Heart right ventricle (tissue), 16 donors: ENCODE measurements around the gene UBE2I. TPM values are rescaled to one million over a fixed set of nuclear protein-coding genes. Genes with fewer than 3 reads are reported as not detected.
"Not testable (repeated sequence)": the region's sequence is repeated elsewhere in the genome, so short reads cannot be mapped to it uniquely, and the experiment has no call there.

Experiments
- ATAC-seq, 8 donors: fragments of 200-7000 bp; cut with Tn5 transposase; one replicate each; pipeline ENCODE4 v1.9.1; 2020; ENCODE audit warnings: mild to moderate bottlenecking in 8 of 8, moderate library complexity in 8 of 8, moderate number of reproducible peaks in 1 of 8
- DNase-seq, 2 donors: peaks; one replicate each; pipeline ENCODE4 v3.0.0-alpha.2; 2020
- H3K27ac ChIP-seq, 10 donors: fragments of 200-600 bp; sonication (generic) in 2 of 10; one replicate each; pipeline versions ENCODE4 v1.5.0 to v1.8.0; 2020 to 2022; ENCODE audit warnings: mild to moderate bottlenecking in 3 of 10
- H3K27me3 ChIP-seq, 7 donors: fragments of 200-600 bp; one replicate each; pipeline ENCODE4 v1.8.0; 2021 to 2022; ENCODE audit warnings: mild to moderate bottlenecking in 2 of 7
- H3K36me3 ChIP-seq, 9 donors: fragments of 200-600 bp; sonication (generic) in 1 of 9; one replicate each; pipeline versions ENCODE4 v1.5.0 to v1.8.0; 2020 to 2022; ENCODE audit warnings: mild to moderate bottlenecking in 2 of 9
- H3K4me1 ChIP-seq, 9 donors: fragments of 200-600 bp; sonication (generic) in 1 of 9; one replicate each; pipeline versions ENCODE4 v1.5.0 to v1.8.0; 2020 to 2022; ENCODE audit warnings: mild to moderate bottlenecking in 4 of 9
- H3K4me3 ChIP-seq, 10 donors: fragments of 200-600 bp; sonication (generic) in 2 of 10; one replicate each; pipeline versions ENCODE4 v1.5.0 to v1.8.0; 2020 to 2022; ENCODE audit warnings: mild to moderate bottlenecking in 7 of 10, moderate library complexity in 2 of 10
- H3K9me3 ChIP-seq, 11 donors: fragments of 200-600 bp in 10 of 11; sonication (generic) in 2 of 11; one replicate each; pipeline versions ENCODE4 v1.5.0 to v1.8.0; 2013 to 2022; ENCODE audit warnings: mild to moderate bottlenecking in 2 of 11, control low read depth in 1 of 11, moderate library complexity in 1 of 11
- WGBS, 2 donors: extraction: QIAGEN DNeasy Blood & Tissue Kit; methylation state at CpG; one replicate each; pipeline ENCODE4 v1.1.7; 2013; ENCODE audit warnings: inconsistent platforms in 1 of 2; 5-methylcytosine and 5-hydroxymethylcytosine counted together
- intact Hi-C, 10 donors: fragments of 100-400 bp; cut with DNase I; formaldehyde crosslinking; loops; one replicate each; pipeline versions ENCODE4 v1.11.1 to v1.14.2; 2022
- polyA plus RNA-seq, 2 donors: library from polyadenylated mRNA; stranded (reverse); fragments of 200-250 nt; gene quantifications; one replicate each; pipeline ENCODE4 v1.2.3, GENCODE V29; 2013
- total RNA-seq, 10 donors: library from RNA; stranded (reverse); fragmentation: NEBNext Ultra II Directional in 3 of 10; extraction: Animal tissue kit (Norgen Biotek cat#: 25700) in 3 of 10; gene quantifications; one replicate each; pipeline versions ENCODE4 v1.2.1 to v1.2.4, GENCODE V29; 2021 to 2023
- TF ChIP-seq, protein P1 (sequence below), 9 donors: fragments of 200-600 bp; sonication (generic) in 2 of 9; IDR thresholded peaks; one replicate each; pipeline versions ENCODE4 v1.5.0 to v1.8.0; 2021 to 2022; ENCODE audit warnings: antibody characterized with exemption in 9 of 9, mild to moderate bottlenecking in 5 of 9, moderate library complexity in 1 of 9
- donor health status: Arrhythmogenic right ventricular cardiomyopathy.
- donor health status: ischemic (EF 13 %, LVEDD 7.1; RV severe dilation, severe dysfunction).
- donor health status: healthy with polysubstance abuse.
- donor health status: DM: no; HTN: yes; CAD: no.
- donor health status: DM: no; HTN: no; CAD: no.
- donor health status: ischemic (EF 25% LVEDD 6.9; RV normal size, moderate dysfunction).
- donor health status: ischemic (EF 25% LVEDD 5.7; RV mildly dilated, moderate dysfunction).
- donor health status: healthy.
- donor health status: DM: yes; HTN: yes; CAD: no.
- donor health status: Ischemic cardiomyopathy.
- donor health status: ischemic (EF 35%, LVEDD 5.7; RV mildly dilated, moderate dysfunction).
- donor health status: nonischemic (EF 11% LVEDD 7.7; RV severe dilation, severe dysfunction).
- donor health status: DM: yes; HTN: yes; CAD: no.
- donor health status: PGD.
- donor health status: ischemic (EF 29% LVEDD 5.4; RV normal size, mild dysfunction).
- donor health status: nonischemic (EF 23%, LVEDD 6.1; RV moderate dilation, normal function).

The UBE2I gene
- total and polyA plus RNA-seq, 12 donors: 63.1 to 99.8 (median 83.6) TPM

DNA sequence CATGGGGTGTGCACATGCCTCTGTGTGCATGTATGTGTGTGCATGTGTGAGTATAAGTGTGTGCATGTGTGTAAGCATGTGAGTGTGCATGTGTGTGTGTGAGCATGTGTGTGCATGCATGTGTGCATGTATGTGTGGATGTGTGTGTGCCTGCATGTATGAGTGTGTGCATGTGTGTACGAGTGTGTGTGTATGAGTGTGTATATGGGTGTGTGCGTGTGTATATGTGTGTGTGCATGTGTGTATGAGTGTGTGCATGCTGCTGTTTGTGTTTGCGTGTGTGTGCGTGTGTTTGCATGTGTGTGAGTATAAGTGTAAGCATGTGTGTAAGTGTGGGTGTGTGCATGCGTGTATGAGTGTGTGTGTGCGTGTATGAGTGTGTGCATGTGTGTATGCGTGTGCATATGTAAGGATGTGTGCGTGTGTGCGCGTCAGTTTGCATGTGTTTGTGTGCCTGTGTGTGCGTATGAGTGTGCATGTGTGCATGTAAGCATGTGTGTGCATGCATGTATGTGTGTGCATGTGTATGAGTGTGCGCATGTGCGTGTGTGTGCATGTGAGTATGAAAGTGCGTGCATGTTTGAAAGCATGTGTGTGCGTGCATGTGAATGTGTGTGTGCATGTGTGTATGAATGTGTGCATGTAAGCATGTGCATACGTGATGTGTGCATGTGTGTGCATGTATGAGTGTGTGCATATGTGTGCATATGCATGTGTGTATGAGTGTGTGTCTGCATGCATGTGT is 44.9 kb upstream of the UBE2I start:
- Histone ChIP-seq H3K36me3 (no peaks in the 10 kb centered on the region), H3K4me1 (no peaks in the 10 kb centered on the region), H3K4me3 (no peak overlapping the region), H3K9me3 (no peaks in the 10 kb centered on the region), H3K27me3 (peaks cover 13 to 49% (median 36%) of the 10 kb centered on the region in 7 donors), H3K27ac (no peak overlapping the region)
- no peak for DNase-seq
- ATAC-seq: no peak
- 96 to 97% methylated on average over 16 of the region's 16 CpGs for WGBS, 2 donors
- TF ChIP-seq, protein P1, sequence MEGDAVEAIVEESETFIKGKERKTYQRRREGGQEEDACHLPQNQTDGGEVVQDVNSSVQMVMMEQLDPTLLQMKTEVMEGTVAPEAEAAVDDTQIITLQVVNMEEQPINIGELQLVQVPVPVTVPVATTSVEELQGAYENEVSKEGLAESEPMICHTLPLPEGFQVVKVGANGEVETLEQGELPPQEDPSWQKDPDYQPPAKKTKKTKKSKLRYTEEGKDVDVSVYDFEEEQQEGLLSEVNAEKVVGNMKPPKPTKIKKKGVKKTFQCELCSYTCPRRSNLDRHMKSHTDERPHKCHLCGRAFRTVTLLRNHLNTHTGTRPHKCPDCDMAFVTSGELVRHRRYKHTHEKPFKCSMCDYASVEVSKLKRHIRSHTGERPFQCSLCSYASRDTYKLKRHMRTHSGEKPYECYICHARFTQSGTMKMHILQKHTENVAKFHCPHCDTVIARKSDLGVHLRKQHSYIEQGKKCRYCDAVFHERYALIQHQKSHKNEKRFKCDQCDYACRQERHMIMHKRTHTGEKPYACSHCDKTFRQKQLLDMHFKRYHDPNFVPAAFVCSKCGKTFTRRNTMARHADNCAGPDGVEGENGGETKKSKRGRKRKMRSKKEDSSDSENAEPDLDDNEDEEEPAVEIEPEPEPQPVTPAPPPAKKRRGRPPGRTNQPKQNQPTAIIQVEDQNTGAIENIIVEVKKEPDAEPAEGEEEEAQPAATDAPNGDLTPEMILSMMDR (IDR thresholded peaks at IDR 0.05): no peak
- intact Hi-C loops: no loop called here

DNA sequence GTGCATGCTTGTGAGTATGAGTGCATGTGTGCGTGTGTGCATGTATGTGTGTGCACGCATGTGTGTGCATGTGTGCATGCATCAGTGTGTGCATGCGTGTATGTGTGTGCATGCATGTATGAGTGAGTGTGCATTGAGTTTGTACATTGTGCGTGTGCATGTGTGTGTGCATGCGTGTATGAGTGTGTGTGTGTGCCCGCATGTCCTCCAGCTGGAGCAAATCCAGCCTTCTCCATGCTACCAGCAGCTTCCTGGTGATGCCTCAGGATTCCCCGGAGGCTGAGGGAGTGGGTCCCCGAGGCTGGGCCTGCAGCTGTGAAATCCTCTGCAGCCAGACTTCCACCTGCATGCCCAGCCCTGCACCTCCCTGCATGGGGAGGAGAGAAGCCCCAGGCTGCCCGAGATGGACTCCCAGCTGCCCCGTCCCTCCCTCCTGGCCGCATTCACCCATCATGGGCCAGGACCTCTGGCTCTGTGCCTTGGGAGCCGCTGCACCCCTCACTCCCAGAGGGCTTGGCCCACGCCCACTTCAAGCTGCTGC is 44.3 kb upstream of the UBE2I start:
- Histone ChIP-seq H3K9me3 (no peaks in the 10 kb centered on the region), H3K4me1 (no peaks in the 10 kb centered on the region), H3K36me3 (no peaks in the 10 kb centered on the region), H3K27ac (no peak overlapping the region), H3K27me3 (peaks cover 7 to 46% (median 29%) of the 10 kb centered on the region in 7 donors), H3K4me3 (no peak overlapping the region)
- ATAC-seq (no peak), DNase-seq (no peak)
- WGBS, 2 donors: 81 to 86% methylated on average over 13 of the region's 13 CpGs
- TF ChIP-seq, protein P1 (IDR thresholded peaks at IDR 0.05): no peak
- intact Hi-C loops: no loop called here

DNA sequence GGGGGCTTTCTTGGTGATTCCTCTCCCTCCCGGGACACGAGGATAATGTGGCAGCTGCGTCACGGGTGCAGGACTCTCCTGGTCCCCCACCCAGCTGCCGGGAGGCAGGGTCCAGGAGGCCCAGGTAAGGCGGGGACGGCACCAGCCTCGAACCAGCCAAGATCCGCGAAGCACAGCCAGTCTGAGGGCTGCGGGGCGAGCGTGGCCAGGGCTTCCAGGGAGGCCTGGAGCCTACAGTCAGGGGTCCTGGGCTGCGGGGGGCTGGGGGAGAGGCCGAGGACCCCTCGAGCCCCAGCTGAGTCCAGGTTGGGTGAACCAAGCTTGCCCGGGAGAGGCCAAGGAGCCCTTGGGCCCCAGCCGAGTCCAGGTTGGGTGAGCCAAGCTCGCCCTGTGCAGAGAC is 43.6 kb upstream of the UBE2I start:
- no peaks in the 10 kb centered on the region for H3K4me1 ChIP-seq
- intact Hi-C loops: no loop called here
- 90 to 91% methylated on average over 19 of the region's 19 CpGs for WGBS, 2 donors
- H3K4me3 ChIP-seq: no peak overlapping the region
- H3K9me3 ChIP-seq: no peaks in the 10 kb centered on the region
- no peaks in the 10 kb centered on the region for H3K36me3 ChIP-seq
- no peak for ATAC-seq
- H3K27me3 ChIP-seq: peaks cover 4 to 42% (median 25%) of the 10 kb centered on the region in 7 donors
- TF ChIP-seq, protein P1 (IDR thresholded peaks at IDR 0.05): no peak
- DNase-seq: no peak
- no peak overlapping the region for H3K27ac ChIP-seq

- H3K27ac ChIP-seq, intact Hi-C loops, DNase-seq, H3K4me1 ChIP-seq, H3K36me3 ChIP-seq, H3K9me3 ChIP-seq, ATAC-seq, H3K4me3 ChIP-seq: not testable (repeated sequence)
- WGBS, 2 donors: 93 to 96% methylated on average over 7 of the region's 7 CpGs
- H3K27me3 ChIP-seq: peaks cover 0 to 14% (median 0%) of the 10 kb centered on the region in 7 donors
Observed at GRCh38 chr16:1269418-1269817, 40.0 kb upstream of the UBE2I start.

DNA sequence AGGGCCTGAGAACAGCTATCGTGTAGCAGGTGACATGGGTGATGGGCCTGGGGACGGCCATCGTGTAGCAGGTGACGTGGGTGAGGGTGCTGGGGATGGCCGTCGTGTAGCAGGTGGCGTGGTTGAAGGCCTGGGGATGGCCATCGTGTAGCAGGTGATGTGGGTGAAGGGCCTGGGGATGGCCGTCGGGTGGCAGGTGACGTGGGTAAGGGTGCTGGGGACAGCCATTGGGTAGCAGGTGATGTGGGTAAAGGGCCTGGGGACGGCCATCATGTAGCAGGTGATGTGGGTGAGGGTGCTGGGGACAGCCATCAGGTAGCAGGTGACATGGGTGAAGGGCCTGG is 38.1 kb upstream of the UBE2I start:
- peaks cover 0 to 7% (median 3%) of the 10 kb centered on the region in 9 donors for H3K4me1 ChIP-seq
- H3K27me3 ChIP-seq: peaks cover 0 to 19% (median 7%) of the 10 kb centered on the region in 7 donors
- intact Hi-C loops: no loop called here
- no peak overlapping the region for H3K27ac ChIP-seq
- 74 to 78% methylated on average over 12 of the region's 12 CpGs for WGBS, 2 donors
- TF ChIP-seq, protein P1 (IDR thresholded peaks at IDR 0.05): no peak
- no peak for ATAC-seq
- H3K36me3 ChIP-seq: no peaks in the 10 kb centered on the region
- no peaks in the 10 kb centered on the region for H3K9me3 ChIP-seq
- DNase-seq: no peak
- H3K4me3 ChIP-seq: no peak overlapping the region

GRCh38 chr16:1271724-1272413 is 37.6 kb upstream of the UBE2I start:
- 14 to 15% methylated on average over 19 of the region's 19 CpGs for WGBS, 2 donors
- DNase-seq: peak; percentile 13 to 45

More at GRCh38 chr16:1271724-1272413, 37.6 kb upstream of the UBE2I start:
- H3K4me3 ChIP-seq, H3K4me1 ChIP-seq, H3K36me3 ChIP-seq, H3K27ac ChIP-seq, intact Hi-C loops, H3K9me3 ChIP-seq: not testable (repeated sequence)
- peak in 6 of 8 donors; percentile 19 to 75 (median 62) for ATAC-seq
- H3K27me3 ChIP-seq: peaks cover 0 to 23% (median 11%) of the 10 kb centered on the region in 7 donors
